ENCODE results near the gene HDAC4.
A peak's percentile ranks its signal among the peaks of the same experiment; 100 is the strongest.
"Not testable (repeated sequence)": the region's sequence is repeated elsewhere in the genome, so short reads cannot be mapped to it uniquely, and the experiment has no call there.

The HDAC4 gene

DNA sequence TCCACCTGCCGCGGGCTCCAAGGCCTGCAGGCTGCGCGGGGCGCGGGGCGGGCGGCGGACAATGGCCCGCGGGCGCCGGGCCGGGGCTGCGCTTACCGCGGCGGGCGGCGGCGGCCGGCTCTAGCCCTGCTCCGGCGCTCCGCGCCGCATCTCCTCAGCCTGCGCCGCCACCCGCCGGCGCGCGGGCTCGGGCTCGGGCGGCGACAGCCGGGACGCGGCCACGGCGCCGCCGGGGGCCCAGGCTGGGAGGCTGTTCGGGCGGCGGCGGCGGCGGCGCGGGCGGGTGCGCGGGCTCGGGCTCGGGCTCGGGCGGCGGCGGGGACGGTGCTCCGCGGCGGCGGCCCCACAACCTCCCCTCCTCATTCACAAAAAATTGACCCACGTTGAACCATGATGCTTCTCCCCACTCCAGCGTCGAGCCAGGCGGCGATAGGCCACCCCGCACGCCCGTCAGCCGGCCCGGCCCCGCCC is at the start of gene HDAC4:
Gene HDAC4, minus strand, starts transcription at position 425 of the 471 bp plus-strand sequence. CDS start 48,321 bp downstream, outside the sequence.
- no peaks in the 10 kb centered on the region for H3K27me3 ChIP-seq
- H3K4me3 ChIP-seq (ENCODE audit: low read depth in 1 of 2, low read length in 1 of 2) = peak within 1 kb of the TSS; percentile 89 to 100
- peaks cover 21 to 28% of the 10 kb centered on the region in 2 experiments for H3K4me1 ChIP-seq (ENCODE audit: control insufficient read depth in 1 of 2, insufficient read depth in 1 of 2, low read depth in 1 of 2, low read length in 1 of 2)
- H3K36me3 ChIP-seq = no peaks in the 10 kb centered on the region
- no peaks in the 10 kb centered on the region for H3K9me3 ChIP-seq
- peak within 1 kb of the TSS; percentile 97 for H3K27ac ChIP-seq
- TF ChIP-seq, protein P1, sequence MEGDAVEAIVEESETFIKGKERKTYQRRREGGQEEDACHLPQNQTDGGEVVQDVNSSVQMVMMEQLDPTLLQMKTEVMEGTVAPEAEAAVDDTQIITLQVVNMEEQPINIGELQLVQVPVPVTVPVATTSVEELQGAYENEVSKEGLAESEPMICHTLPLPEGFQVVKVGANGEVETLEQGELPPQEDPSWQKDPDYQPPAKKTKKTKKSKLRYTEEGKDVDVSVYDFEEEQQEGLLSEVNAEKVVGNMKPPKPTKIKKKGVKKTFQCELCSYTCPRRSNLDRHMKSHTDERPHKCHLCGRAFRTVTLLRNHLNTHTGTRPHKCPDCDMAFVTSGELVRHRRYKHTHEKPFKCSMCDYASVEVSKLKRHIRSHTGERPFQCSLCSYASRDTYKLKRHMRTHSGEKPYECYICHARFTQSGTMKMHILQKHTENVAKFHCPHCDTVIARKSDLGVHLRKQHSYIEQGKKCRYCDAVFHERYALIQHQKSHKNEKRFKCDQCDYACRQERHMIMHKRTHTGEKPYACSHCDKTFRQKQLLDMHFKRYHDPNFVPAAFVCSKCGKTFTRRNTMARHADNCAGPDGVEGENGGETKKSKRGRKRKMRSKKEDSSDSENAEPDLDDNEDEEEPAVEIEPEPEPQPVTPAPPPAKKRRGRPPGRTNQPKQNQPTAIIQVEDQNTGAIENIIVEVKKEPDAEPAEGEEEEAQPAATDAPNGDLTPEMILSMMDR (IDR thresholded peaks at IDR 0.05) = no peak

DNA sequence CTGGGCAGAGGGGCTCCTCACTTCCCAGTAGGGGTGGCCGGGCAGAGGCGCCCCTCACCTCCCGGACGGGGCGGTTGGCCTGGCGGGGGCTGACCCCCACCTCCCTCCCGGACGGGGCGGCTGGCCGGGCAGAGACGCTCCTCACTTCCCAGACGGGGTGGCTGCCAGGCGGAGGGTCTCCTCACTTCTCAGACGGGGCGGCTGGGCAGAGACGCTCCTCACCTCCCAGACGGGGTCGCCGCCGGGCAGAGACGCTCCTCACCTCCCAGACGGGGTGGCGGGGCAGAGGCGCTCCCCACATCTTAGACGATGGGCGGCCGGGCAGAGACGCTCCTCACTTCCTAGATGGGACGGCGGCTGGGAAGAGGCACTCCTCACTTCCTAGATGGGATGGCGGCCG is 48.6 kb upstream of the HDAC4 start:
- H3K4me1 ChIP-seq (ENCODE audit: control insufficient read depth in 1 of 2, insufficient read depth in 1 of 2, low read depth in 1 of 2, low read length in 1 of 2) = peaks cover 50 to 51% of the 10 kb centered on the region in 2 experiments
- not testable (repeated sequence) for H3K9me3 ChIP-seq

GRCh38 chr2:239445771-239446524 is 45.1 kb upstream of the HDAC4 start:
- no peaks in the 10 kb centered on the region for H3K36me3 ChIP-seq
- no peak overlapping the region for H3K4me3 ChIP-seq (ENCODE audit: low read depth in 1 of 2, low read length in 1 of 2)
- TF ChIP-seq, protein P1 (IDR thresholded peaks at IDR 0.05) = no peak
- peaks cover 70 to 71% of the 10 kb centered on the region in 2 experiments for H3K4me1 ChIP-seq (ENCODE audit: control insufficient read depth in 1 of 2, insufficient read depth in 1 of 2, low read depth in 1 of 2, low read length in 1 of 2)
- peak overlapping the region; percentile 79 for H3K27ac ChIP-seq
- H3K27me3 ChIP-seq = no peaks in the 10 kb centered on the region
- no peaks in the 10 kb centered on the region for H3K9me3 ChIP-seq

More for the DNA sequence above, 48.6 kb upstream of the HDAC4 start:
- H3K27ac ChIP-seq; H3K36me3 ChIP-seq; H3K27me3 ChIP-seq; H3K4me3 ChIP-seq (ENCODE audit: low read depth in 1 of 2, low read length in 1 of 2): not testable (repeated sequence)

DNA sequence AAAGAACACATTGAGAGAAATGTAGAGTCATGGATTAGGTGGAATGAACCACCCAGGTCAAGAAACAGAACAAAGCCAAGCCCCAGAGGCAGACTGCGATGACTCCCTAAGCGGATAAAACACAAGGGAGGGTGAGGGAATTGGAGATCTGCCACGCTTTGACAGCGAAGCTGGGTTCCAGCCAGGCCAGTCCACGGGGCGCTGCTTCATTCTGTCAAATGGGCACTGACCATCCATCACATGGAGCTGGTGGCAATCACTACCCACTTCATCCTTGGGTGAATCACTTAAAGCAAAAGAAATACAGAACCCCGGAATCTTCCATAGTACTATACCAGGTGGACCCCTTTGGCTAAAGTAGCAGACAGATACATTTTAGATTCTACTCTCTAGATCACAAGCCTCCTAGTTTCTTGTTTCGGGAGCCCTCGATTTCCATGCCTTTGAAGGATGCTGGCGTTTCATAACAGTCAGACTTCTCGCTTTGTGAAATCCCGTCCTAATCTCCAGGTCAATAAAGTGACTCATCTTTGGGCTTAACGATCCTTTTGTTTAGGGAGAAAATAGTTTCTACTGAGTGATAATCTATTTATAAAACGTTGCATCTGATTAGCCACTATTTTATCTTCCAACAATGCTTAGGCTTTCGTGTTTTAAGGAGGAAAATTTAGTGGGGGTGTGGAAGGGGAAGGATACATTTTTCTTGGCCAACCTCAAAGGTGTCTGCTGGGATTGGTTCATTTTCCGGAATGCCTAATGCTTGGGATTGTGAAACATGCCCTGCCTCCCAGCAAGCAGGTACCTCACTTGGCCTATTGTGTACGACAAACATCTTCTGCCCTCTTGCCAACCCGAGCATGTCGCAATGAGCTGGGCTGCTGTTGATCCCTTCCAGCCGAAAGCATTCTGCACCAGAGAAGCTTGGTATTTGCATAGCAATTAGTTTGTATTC is 44.1 kb upstream of the HDAC4 start:
- H3K27me3 ChIP-seq = peaks cover 6% of the 10 kb centered on the region
- peaks cover 75% of the 10 kb centered on the region in 2 experiments for H3K4me1 ChIP-seq (ENCODE audit: control insufficient read depth in 1 of 2, insufficient read depth in 1 of 2, low read depth in 1 of 2, low read length in 1 of 2)
- H3K27ac ChIP-seq = peak overlapping the region; percentile 79
- no peaks in the 10 kb centered on the region for H3K9me3 ChIP-seq
- TF ChIP-seq, protein P1 (IDR thresholded peaks at IDR 0.05) = no peak
- H3K4me3 ChIP-seq (ENCODE audit: low read depth in 1 of 2, low read length in 1 of 2) = peak overlapping the region; percentile 21
- H3K36me3 ChIP-seq = no peaks in the 10 kb centered on the region

GRCh38 chr2:239443666-239444567 is 43.1 kb upstream of the HDAC4 start:
- TF ChIP-seq, protein P1 (IDR thresholded peaks at IDR 0.05) = no peak
- no peaks in the 10 kb centered on the region for H3K36me3 ChIP-seq
- H3K27me3 ChIP-seq = peaks cover 6% of the 10 kb centered on the region
- peak overlapping the region in 1 of 2 experiments; percentile 21 for H3K4me3 ChIP-seq (ENCODE audit: low read depth in 1 of 2, low read length in 1 of 2)
- H3K27ac ChIP-seq = peak overlapping the region; percentile 79
- H3K4me1 ChIP-seq (ENCODE audit: control insufficient read depth in 1 of 2, insufficient read depth in 1 of 2, low read depth in 1 of 2, low read length in 1 of 2) = peaks cover 85% of the 10 kb centered on the region in 2 experiments
- H3K9me3 ChIP-seq = no peaks in the 10 kb centered on the region
